VCaP (cell line): ENCODE results near the gene MET.

ENCODE experiments used
- H3K27ac ChIP-seq: fragments of 450-650 bp; 2 replicates; pipeline ENCODE4 v1.5.1; 2017
- CTCF ChIP-seq: fragments of 450-650 bp; conservative IDR thresholded peaks from 2 replicates; pipeline ENCODE4 v1.5.1; 2017; ENCODE audit warnings: mild to moderate bottlenecking, moderate library complexity

MET gene

GRCh38 chr7:116730097-116731022, 58.4 kb downstream of the MET start:
- H3K27ac ChIP-seq: 0 out of 2 replicates have a peak overlapping the region, but pooled peaks have one; percentile 14
- no peak for TF ChIP-seq CTCF

- 0 out of 2 replicates have a peak overlapping the region, but pooled peaks have one; percentile 14 for H3K27ac ChIP-seq
- TF ChIP-seq CTCF: no peak
Measured at GRCh38 chr7:116731023-116731395, 59.0 kb downstream of the MET start.

GRCh38 chr7:116731445-116732335, 59.7 kb downstream of the MET start:
- no peak for TF ChIP-seq CTCF
- 0 out of 2 replicates have a peak overlapping the region, but pooled peaks have one; percentile 14 for H3K27ac ChIP-seq

- TF ChIP-seq CTCF: no peak
- no peak overlapping the region for H3K27ac ChIP-seq
Measured at GRCh38 chr7:116732788-116733694, 61.0 kb downstream of the MET start.

- no peak overlapping the region for H3K27ac ChIP-seq
- no peak for TF ChIP-seq CTCF
Measured at GRCh38 chr7:116733924-116734580, 62.1 kb downstream of the MET start.

GRCh38 chr7:116734710-116735109, 62.7 kb downstream of the MET start:
- TF ChIP-seq CTCF: no peak

More at GRCh38 chr7:116734710-116735109, 62.7 kb downstream of the MET start:
- H3K27ac ChIP-seq: no peak overlapping the region
